Stimulated activated CD8-positive, alpha-beta memory T cell treated with anti-CD3 and anti-CD28 coated beads, Interleukin-4, amount 100 ng/mL, for 4 hours (primary cell): ENCODE data around the gene GIMAP6.
"Not testable (repeated sequence)": the region's sequence is repeated elsewhere in the genome, so short reads cannot be mapped to it uniquely, and the experiment has no call there.

Source experiments
- DNase-seq, 2 donors: peaks; one replicate each; pipeline ENCODE4 v3.0.0-alpha.2; 2020; ENCODE audit warnings: low read depth in 2 of 2, low spot score in 1 of 2

Gene GIMAP6

DNA sequence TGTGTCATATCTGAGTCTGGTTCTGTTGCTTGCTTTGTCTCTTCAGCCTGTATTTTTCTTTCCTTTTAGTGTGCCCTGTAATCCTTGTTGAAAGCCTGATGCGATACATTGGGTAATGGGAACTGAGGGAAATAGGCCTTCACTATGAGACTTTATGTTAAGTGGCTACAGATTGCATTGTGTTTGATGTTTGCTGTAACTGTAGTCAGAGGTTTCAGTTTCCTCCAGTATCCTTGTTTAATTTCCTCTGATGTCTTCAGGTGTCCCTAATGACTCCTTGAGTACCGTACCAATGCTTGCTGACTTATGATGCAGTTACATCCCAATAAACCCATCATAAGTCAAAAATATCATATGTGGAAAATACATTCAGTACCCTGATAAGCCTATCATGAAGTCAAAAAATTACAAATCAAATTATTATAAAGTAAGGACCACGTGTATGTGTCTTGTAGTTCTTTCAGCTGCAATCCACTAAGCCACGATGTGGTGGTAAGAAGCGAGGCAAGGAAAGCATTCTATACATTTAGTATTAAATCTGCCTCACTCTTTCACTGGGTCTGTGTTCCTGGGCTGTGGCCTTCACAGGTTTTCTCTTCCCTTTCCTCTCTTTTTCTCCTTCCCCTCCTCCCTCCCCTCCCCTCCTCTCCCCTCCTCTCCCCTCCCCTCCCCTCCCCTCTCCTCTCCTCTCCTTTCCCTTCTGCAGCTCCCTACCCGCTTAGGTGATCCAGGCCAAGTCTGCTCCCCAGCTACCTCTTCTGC, 13.3 kb upstream of the GIMAP6 start:
- DNase-seq = no peak

DNA sequence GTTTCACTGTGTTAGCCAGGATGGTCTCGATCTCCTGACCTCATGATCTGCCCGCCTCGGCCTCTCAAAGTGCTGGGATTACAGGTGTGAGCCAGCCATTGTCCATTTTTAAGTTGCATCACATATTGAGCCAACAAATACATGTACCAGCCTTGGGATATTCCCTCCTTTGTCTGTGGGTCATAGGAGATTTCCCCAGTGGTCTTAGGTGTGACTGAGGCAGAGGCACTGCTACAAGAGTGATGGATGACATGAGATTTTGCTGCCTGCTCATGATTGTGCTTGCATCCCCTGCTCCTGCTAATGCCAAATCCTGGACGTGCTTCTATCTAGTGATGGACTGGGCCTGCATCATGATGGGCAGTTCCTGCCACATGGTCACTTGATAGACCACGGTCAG, 10.7 kb upstream of the GIMAP6 start:
- DNase-seq = no peak

DNA sequence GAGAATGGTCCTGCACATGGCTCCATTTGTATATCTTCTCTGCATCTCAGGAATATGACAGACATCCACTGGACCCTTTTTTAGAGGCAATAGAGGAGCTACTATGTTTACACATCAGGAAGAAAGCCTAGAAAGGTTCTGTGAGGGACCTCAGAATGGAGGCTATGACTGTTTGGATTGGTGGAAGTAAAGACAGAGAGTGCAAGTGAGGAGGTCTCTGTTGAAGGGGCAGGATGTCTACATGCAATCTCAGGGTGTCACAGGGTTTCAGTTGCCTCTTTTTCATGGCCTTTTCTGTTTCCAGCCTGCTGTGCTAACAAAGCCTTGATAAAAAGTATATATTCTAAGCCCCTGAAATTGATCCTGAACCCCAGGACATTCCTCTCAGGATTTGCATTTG, 9.7 kb upstream of the GIMAP6 start:
- DNase-seq = no peak

DNA sequence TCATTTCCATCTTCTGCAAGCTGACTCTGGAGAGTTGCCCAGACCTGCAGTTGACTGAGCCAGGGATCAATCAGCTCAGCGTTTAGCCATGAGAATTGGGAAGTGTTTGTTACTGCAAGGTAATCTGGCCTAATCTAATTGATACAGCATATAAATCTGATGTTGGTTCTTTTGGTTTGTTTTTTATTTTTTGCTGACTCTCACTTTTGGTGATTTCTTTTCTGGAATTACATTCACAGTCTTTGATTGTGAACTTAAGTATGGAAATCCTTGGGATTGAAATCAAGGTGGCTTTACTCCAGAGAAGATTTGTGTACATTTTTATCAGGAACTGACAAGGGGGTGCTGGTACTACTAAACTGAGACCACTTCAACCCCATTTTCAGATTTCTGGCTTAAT, 1.7 kb upstream of the GIMAP6 start:
- no peak for DNase-seq

DNA sequence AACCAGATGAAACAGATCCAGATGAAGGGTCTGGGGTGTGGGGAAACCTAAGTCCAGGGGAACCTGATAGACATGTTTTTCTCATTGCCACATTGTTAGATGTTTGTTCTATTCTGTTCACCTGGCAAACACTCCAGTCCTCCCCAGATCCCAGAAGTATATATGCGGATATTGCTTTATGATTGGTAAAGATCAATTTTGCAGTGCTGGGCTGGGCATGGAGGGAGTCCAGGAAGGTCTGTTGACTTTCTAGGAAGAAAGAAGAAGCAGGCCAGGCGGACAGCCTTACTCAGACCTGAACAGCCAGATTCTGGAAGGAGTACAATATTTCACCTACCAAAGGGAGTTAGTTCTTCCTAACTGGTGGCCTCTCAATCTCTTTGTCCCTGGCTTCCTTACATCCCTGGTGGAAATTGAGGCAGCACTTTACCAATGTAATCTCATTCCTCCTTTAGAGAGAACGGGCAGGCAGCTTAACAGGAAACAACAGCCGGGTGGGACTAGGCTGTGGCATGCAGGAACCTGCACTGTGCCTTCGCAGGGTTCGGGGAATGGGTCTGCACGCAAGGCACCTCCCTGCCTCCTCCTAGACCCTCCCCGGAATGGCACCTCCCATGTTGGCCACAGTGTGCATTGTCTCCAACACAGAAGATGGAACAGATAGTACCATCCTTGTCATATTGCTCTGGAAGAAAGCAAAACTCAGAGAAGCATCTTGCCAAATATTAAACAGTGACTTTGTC, 930 bp downstream of the GIMAP6 start:
- no peak for DNase-seq

DNA sequence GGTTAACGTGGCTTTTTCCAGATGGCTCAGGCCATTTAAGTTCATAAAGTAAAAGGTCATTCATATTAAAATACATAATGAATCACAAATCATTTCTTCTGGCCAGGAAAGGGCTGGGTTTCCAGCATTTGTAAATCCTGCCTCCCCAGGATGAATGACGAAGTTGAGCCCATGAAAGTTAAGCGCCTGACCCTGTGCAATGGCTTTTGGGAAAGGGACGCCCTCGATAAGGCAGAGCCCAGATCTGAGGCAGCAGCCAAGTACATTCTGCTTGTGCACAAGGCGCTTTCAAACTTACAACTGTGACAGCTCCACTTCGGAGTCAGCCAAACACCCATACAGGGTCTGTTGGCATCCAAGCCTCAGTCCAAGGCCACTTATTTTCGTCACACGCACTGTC, 2.8 kb downstream of the GIMAP6 start:
- no peak for DNase-seq

DNA sequence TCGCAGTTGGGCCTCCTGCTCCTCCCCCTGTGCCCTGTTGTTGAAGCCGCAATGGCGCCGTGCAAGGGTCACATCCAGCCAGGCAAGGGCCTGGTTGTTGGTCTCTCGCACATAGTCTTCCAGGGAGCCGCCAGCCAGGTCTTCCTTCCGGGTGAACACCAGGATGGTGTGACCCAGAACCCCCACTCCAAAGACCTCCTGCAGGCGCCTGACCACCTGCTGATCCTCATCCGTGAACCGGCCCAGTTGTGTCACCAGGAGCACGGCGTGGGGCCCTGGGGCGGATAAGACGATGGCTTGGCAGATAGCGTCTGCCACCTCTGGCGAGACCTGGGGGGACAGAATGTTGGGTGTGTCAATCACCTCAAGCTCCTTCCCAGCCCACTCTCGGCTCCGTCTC, 4.2 kb downstream of the GIMAP6 start:
- DNase-seq = no peak

DNA sequence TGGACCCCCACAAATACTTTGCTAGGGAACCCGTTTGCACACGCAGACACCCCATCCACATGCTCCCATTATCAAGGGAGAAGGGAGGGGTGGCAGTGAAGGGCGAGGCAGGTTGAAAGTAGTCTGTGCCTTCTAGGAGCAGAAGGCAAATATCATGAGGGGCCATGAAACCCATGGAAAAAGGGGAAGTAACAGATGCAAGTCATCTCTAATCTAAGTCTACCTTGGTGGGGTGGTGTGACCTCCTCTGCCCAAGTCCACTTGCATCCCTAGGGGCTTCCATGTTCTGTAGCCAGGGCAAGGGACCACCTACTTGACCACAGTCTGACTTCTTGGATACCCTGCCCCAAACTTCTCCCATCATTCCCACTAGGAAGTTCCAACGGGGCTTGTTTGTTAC, 5.5 kb downstream of the GIMAP6 start:
- no peak for DNase-seq

DNA sequence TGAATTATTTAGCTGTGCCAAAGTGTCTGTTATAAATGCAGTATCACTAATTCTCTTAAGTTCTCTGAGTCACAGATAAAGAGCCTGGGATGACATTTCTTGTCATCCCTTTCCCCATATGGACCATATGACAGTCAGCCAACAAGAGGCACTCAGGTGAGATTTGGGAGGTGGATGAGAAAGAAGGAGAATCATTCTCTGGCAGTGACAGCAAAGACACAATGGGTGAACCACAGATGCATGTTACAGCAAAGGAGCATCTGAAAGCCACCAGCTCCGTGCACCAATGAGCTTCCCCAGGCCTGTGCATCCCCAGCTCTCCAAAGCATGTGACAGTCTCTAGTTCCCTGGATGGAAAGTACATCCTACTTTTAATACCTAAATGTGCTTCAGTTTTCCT, 10.8 kb downstream of the GIMAP6 start:
- DNase-seq = no peak

DNA sequence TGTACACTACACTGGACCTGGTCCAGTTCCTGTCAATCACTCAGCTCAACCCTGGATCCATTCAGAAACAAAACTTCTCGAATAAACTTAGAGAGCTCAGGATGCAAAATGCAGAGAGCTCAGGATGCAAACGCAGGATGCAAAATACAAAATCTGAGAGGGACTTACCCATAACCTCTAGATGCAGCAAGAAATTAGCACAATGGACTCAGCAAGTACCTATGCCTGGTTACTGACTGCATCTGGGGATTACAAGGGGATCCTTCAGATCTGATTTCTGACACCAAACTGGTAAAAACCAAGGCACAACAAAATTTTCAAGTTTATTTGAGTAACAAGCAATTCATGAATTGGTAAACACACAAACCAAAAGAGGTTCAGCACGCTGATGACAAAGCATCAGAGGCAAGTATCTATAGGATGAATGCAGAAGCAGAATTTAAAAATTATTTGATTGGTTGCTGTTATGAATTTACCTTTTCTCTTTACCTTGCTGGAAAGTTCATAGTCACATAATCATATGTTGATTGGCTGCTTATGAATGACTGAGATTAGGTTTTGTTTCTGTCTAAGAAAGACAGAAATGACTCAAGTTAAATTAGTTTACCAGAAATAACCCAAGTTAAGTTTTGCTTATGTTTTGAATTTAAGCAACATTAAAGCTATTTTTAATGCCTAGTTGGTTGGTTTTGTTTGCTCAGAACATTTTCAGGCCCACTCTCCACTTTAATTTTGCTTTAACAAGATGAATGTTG, 11.4 kb downstream of the GIMAP6 start:
- DNase-seq = no peak

DNA sequence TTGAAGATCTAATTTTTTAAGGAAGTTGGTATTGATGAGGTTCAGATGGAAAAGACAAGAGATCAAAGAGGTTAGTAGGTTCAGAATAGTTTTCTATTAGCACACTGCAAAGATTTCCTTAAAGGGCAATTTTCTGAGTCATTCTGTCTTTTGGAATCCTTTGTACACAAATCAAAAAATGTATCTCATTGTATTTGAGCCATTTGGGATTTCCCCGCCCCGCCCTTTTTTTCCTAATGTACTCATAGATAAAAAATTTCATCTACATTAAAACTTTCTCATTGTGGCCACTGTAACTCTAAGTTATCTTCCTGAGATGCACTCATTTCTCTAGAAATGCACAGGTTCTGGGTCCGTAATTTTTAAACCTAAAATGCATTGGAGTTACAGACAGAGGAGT, 12.1 kb downstream of the GIMAP6 start:
- DNase-seq = no peak

DNA sequence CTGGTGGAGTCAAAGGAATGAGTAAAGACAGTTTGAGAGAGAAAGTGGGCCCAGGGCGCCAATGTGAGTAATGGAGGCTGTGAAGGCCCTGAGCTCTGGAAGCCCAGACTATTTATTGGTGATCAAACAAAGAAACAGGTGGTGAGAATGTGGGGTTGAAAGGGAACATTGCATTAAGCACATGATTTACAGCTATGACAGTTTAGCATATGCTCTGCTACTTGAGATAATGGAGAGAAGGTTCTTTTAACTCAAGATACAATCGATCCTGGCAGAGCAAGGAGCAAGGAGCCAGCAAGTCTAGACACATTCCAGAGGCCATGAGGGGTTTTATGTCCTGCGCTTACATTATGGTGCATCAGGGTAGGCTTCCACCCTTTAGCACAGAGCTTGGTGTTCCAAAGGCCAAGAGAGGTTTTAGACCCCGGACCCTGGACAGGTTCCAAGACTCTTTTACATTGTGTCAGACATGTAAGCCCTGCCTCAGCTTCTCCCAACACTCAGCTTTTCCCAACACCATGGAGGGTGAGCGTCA, 16.9 kb downstream of the GIMAP6 start:
- not testable (repeated sequence) for DNase-seq

DNA sequence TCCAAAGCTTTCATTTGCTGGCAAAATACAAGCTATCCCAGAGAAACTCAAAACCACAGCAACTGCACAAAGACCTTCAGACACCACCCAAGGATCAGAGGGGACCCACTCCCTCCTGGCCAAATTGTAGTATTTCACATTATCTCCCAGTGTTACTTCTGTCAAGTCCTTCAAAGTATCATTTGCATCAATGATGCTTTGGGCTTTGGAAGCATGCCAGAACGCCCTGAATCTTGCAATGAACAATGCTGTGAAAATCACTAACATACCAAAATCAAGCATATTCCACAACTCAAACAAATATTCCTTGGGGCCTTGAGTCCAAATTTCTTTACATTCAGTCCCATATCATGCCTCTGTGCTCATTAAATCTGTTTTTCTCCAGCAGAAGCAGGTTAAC, 17.8 kb downstream of the GIMAP6 start:
- not testable (repeated sequence) for DNase-seq

DNA sequence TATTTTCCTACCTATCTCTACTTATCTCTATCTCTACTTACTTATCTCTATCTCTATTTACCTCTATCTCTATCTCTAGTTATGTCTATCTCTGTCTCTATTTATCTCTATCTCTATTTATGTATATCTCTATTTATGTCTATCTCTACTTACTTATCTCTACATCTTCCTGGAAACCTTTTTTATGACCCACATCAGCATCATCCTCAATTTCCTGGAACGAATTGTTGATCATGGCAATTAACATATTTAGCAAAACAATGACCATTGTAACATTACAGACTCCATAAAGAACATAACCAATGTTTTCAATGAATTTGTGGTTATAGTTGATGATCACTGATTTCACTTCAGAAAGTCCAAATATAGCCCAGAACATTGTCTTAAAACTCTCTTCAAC, 18.3 kb downstream of the GIMAP6 start:
- no peak for DNase-seq

DNA sequence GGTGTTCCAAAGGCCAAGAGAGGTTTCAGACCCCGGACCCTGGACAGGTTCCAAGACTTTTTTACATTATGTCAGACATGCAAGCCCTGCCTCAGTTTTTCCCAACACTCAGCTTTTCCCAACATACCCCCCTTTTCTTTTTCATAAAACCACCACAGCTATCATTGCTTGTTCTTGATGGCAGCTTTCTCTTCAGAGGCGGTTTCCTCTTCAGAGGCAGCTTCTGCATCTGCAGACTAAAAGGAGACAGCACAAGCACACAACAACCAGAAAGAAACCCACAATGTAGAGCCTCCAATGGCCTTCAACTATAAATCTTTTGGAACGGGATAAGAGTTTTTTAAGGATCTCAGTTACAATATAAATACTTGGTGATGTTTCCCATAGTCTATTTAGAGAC, 19.3 kb downstream of the GIMAP6 start:
- no peak for DNase-seq

DNA sequence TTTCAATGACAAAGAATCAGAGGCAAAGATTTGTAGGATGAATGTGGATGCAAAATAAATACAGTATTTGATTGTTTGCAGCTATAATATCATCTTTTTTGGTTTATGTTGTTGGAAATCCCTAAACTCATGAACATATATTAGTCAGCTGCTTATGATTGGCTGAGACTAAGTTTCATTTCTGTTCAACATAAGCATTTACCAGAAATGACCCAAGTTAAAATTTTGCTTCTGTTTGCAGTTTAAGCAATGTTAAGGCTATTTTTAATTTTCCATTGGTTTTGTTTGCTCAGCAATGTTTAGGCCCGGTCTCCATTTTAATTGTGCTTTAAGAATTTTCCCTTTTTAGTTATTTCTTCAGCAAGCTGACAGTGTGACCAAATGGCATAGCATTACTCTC, 22.0 kb downstream of the GIMAP6 start:
- DNase-seq = no peak

DNA sequence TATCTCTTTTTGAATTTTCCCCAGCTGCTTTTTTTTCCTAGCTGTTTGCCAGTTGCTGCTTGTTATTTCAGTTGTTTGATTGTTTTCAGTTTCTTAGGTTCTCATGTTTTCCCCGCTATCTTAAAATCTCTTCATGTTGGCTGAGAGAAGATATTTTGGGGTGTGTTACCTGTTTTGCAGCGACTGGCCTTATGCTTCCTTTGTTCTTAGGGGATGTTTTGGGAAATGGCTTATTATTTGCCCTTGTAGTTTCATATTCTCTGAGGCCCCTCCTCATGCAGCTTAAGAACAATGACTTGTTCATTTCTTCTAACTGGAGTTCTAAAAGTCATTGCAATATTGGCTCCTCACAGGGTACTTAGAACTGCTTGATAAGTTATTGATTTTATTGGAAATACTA, 28.6 kb downstream of the GIMAP6 start:
- not testable (repeated sequence) for DNase-seq

DNA sequence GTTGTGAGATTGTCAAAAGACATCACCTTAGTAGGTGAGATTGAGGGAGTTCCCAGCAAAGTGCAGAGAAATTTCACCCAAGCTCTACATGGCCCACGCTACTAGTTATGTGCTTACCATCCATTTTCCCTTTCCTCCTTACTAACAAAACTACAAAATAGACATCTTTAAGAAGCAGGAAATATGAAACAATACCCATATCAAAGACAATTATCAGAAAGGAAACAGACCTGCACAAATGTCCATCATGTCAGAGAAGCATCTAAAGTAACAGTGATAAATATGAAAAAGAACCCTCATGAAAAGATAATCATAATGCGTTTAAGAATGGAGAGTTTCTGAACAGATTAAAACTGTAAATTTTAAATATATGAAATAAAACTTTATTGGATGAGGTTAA, 36.8 kb downstream of the GIMAP6 start:
- no peak for DNase-seq

DNA sequence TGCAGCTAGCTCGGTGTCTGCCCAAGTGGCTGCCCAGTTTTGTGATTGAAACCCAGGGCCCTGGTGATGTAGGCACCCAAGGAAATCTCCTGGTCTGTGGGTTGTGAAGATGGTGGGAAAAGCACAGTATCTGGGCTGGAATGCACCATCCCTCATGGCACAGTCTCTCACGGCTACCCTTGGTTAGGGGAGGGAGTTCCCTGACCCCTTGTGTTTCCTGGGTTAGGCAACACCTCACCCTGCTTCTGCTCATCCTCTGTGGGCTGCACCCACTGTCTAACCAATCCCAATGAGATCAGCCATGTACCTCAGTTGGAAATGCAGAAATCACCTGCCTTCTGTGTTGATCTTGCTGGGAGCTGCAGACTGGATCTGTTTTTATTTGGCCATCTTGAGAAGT, 37.4 kb downstream of the GIMAP6 start:
- no peak for DNase-seq

DNA sequence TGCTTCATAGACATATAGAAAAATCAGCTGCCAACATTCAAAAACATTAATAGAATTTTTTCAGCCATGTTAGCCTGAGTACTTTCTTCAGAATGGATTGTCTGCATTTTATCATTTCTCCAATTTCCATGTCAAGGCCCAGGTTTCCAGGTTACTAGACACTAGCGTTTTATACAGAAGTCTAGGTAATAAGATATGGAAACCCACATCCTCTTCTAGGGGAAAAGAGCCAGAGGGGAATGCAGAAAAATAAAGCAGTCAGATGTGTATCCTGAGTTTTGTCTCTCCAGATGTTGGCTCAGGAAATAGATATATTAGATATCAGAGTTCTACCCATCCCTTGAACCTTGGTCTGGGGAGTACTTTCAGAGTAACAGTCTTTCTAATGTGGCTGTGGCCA, 44.6 kb downstream of the GIMAP6 start:
- DNase-seq = no peak

DNA sequence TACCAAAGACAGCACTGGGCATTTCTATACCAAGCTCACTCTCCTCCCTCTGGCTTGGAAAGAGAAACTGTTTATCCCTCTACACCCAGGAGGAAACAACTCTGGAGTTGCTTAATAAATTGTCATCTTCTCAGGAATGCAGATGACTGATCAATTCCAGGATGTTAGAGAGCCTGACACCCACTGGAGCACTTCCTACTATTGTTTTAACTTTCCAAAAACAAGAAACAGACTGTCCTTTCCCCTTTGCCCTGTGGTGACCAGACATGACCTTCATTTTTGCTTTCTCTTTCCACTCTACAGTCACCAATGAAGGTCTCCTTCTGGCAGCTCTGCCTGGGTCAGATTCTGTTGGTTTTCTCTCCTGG, 45.4 kb downstream of the GIMAP6 start:
- DNase-seq = no peak
